ENCODE data around the gene RARB.

Gene RARB

DNA sequence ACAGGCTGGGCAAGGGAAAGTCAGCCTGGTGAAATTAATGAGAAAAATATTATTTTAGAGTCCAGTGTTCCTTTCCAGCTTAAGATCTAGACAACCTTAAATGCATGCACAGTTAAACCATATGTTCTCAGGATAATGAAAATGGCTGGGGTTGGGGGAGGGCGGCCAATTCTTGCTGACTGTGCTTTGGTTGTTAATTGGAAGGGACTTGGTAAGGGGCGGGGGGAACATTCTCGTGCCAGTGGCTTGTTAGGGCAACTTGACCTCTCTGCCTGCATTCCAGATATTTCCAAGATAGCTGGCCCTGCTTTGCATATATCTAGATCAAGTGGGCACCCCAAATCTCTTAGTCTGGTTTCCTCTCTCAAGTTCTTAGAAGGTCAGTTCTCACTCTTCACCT lies 124.2 kb downstream of the RARB start:
- no peak for DNase-seq (ENCODE audit: low read depth in 2 of 2)

DNA sequence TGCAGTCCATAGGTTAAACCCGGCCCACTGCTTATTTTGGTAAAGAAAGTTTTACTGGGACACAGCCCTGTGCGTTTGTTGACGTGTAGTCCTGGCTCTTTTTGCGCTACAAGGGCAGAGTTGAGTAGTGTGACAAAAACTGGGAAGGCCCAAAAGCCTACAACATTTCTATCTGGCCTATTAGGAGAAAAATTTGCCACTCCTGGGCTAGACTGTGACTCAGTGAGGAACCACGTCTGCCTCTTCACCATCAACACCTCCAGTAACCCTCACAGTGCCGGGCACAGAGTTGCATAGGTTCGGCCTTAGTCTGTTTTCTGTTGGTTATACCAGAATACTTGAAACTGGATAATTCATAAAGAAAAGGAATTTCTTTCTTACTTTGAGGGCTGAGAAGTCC lies 126.3 kb downstream of the RARB start:
- no peak for DNase-seq (ENCODE audit: low read depth in 2 of 2)

DNA sequence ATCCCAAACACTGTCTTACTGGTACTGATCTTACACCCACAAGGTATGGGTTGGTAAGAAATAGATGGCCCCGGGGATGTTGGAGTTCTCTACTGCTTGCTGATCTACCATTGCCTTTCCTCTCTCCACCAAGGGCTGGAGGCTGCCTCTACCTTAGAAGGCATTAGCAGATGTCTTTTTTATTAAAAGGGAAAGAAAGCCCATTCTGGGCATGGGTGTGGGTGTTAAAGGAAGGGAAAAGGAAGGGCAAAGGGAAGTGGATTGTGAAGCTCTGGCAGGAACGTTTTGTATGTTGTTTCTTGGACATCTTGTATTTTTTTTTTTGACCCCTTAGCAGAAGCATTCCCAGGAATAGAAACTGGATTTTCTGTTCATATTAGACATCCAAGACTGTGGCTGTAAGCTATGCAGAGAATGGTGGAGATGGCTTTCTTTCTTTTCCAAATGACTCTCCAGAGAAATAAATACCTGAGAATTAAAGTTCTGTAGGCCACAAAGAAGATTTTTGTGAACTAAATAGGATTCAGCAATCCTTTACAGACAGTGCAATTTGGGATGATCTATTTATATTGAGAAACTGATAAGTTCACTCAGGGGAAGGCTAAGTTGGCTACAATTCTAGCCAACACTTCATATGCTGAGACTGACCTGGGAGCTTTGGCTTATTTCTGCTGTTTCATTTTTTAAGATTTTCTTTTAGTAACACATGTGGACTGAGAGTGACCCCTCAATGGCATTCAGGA lies 127.8 kb downstream of the RARB start:
- no peak for DNase-seq (ENCODE audit: low read depth in 2 of 2)

DNA sequence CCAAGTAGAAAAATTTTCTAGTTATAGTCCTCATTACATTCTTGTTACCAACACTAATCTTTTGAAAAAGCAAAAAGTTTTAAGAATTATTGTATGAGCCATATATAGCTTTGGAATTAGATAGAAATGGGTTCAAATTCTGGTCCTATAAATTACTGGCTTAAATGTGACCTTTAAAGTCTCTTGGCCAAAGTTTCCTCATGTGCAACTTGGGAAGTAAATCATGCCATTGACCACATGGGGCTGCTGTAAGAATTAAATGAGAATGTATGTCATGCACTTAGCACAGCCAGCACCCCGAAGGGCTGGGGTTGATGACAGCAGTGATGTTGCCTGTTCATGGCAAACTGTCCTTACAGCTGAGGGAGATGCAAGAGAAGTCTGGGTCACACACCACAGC lies 128.4 kb downstream of the RARB start:
- DNase-seq (ENCODE audit: low read depth in 2 of 2) = no peak

DNA sequence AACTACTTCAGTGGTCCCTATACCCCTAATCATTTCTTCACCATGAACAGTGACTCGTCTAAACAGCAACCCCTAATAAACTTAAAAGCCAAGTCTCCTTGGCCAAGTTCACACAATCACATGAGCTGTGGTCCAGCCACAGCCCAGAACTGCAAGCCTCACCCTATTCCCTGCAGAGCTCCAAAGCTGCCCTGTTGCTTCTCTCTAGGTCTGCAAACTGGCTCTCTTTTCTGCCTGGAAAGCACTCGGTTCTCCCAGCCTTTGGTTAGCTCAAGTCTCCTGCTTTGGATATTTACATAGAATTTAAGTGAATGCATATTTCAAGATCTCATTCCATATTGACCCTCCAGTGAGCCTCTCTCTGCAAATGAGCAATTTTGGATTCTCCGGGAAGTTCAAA lies 129.6 kb downstream of the RARB start:
- DNase-seq (ENCODE audit: low read depth in 2 of 2) = no peak

DNA sequence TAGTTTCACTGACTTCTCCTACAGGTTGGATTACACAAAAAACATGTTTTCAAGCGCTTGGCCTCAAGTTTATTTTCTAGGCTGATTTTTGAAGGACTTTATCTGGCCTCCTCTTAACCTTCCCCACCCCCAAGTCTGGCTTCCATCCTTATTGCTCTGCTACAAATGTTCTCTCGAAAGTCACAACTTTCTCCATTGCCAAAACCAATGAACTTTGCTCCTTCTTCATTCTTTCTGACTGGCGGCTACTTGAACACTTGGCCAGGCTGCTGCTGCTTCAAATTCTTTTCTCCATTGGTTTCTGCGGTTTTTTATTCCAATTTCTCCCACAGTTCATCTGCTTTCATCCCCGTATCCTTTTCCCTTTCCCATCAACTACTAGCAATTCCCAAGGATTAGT lies 130.1 kb downstream of the RARB start:
- no peak for DNase-seq (ENCODE audit: low read depth in 2 of 2)

GRCh38 chr3:25558796-25559195 lies 130.7 kb downstream of the RARB start:
- DNase-seq (ENCODE audit: low read depth in 2 of 2) = no peak

GRCh38 chr3:25563601-25564000 lies 135.5 kb downstream of the RARB start:
- no peak for DNase-seq (ENCODE audit: low read depth in 2 of 2)

- DNase-seq (ENCODE audit: low read depth in 2 of 2) = no peak
These were observed 136.0 kb downstream of the RARB start for GRCh38 chr3:25564075-25564474.

- DNase-seq (ENCODE audit: low read depth in 2 of 2) = no peak
These were observed 137.7 kb downstream of the RARB start for GRCh38 chr3:25565807-25566206.

DNA sequence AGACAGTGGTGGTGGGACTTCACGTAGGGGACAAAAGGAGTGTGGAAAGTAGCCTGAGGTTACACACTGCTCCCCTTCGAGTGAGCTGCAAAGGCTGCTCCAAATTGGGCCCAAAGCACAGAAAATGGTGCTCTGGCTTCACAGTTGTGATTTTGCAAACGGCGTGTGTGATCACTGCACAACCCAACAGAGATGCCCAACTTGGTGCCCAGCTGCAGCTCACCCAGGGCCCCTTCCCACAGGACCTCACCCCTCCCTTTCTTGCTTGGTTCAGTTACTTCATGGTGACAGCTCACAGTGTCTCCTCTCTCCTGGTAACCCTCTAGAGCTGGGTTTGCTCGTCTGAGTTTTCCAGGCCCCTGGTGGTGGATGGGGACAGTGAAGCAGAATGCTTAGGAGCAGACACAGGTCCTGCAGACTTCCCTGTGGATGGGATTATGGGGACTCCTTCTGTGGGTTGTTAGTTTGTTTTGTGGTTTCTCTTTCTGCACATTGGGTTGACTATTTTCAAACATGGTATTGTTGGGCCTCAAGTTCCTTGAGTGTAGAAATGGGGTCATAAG lies 138.4 kb downstream of the RARB start:
- no peak for DNase-seq (ENCODE audit: low read depth in 2 of 2)

GRCh38 chr3:25567388-25567787 lies 139.3 kb downstream of the RARB start:
- no peak for DNase-seq (ENCODE audit: low read depth in 2 of 2)

DNA sequence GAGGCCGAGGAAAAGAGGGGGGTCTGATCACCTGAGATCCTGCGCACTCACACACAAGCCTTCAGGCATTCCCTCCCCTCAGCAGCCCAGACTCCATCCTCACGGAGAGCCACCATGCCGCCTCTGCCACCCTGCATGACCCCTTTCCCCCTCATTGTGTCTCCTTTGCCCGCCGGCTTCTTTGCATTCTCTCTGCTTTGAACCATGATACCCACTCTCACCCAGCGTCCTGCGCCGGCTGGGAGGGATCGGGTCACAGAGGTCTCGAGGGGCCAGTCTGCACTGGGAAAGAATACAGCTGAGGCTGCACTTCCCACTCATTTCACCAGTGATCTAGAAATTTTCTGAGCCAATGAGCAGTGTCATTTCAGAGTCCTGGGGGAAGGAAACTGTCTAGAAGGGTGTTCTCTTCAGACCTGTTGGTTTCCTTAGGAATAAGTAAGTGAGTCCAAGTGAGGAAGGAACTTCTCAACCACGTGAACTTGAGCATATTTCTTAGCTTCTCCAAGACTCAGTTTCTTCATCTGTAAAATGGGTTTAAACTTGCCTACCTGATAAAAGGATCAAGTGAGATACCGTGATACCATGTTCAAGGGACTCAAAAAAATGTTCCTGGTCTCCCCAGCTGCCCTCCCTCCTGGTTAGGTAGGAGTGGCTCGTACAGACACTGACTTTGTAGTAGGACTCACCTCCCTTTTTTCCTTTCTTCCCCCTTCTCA lies 139.9 kb downstream of the RARB start:
- no peak for DNase-seq (ENCODE audit: low read depth in 2 of 2)

DNA sequence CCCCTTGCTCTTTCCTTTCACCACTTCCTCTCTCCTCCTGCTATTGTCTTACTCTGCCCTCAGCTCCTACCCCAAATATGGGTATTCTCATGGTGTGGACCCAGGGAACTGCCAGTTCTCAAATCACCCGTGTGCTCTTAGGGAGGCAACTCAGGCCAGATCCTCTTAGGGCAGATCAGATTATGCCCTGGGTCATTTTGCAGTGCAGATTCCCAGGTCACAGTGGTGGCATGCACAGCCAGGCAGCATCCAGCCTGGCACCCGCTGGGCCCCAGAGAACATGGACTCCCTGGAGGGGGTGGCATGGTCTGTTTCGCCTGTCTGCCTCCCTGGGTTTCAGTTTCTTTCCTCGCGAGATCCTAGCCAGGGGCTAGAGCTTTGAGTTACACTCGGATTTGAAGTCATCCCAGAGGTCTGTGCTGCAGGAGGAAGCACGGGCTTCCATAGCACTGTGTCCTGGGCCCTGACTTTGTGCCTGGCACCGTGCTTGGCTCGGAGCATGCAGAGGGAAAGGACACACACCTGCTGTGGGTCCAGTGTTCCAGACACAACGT lies 140.5 kb downstream of the RARB start:
- no peak for DNase-seq (ENCODE audit: low read depth in 2 of 2)

- no peak for DNase-seq (ENCODE audit: low read depth in 2 of 2)
These were observed 143.2 kb downstream of the RARB start for GRCh38 chr3:25571285-25571684.

- DNase-seq (ENCODE audit: low read depth in 2 of 2) = no peak
These were observed 144.3 kb downstream of the RARB start for GRCh38 chr3:25572336-25572735.

- DNase-seq (ENCODE audit: low read depth in 2 of 2) = no peak
These were observed 144.9 kb downstream of the RARB start for GRCh38 chr3:25572919-25573385.

DNA sequence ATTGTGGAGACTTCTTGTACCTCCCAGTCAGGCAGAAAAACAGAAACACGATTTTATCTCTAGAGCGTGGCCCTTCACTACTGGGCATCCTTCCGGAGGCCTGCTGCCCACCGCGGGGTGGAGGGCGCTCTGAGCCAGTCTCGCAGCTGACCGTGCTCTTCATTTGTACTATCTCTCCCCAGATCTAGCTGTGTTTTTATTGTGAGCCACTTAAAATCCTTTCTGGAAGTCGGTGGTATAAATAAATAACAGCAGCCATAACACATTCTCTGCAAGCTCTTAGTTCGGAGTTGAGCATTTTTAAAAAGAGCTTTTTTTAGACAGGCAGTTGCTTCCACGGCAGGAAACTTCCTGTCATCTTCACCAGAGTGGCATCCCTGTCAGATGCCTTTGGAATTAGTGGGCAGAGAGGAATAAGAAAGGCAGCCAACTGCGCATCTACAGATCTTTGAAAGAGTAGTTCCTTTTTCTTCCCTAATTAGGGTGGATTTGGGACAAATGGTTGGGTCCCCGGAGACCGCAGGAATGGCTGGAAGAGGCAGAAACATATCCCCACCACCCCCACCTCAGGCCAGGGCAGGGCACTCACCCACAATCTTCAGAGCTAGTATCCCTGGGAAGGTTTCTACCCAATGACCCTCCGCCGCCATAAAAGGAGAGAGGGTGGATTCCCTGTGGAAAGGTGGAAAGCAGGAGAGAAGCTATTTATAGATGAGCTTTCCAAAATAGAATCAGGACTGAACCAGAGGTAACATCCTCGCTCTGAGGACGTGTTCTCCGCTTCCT lies 145.5 kb downstream of the RARB start:
- no peak for DNase-seq (ENCODE audit: low read depth in 2 of 2)

DNA sequence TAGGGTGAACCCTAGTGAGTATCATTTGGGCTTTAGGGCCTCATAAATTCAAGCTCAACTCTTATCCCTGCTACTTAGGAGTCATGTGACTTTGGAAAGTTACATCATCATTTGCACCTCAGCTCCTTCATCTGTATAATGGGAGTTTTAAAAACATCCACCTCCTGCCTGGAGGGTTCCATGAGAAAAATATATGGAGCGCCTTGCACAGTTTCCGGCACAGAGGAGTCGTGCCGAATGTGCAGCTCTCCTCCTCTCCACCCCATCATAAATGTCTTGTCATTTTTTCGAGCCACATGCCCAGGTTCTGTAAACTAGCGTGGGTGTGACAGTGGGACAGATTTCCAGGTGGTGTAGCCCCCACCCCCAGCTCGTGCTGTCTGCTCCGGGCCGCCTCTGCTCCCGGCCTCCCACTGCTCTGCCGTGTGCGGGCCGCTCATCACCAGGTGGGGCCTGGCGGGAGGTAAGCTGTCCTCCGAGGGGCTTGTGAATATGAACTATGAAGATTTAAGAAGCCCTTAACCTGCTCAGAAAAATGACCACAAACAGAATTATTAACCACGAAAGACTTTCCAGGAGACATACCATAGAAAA lies 146.2 kb downstream of the RARB start:
- DNase-seq (ENCODE audit: low read depth in 2 of 2) = no peak

GRCh38 chr3:25575001-25575400 lies 146.9 kb downstream of the RARB start:
- no peak for DNase-seq (ENCODE audit: low read depth in 2 of 2)

DNA sequence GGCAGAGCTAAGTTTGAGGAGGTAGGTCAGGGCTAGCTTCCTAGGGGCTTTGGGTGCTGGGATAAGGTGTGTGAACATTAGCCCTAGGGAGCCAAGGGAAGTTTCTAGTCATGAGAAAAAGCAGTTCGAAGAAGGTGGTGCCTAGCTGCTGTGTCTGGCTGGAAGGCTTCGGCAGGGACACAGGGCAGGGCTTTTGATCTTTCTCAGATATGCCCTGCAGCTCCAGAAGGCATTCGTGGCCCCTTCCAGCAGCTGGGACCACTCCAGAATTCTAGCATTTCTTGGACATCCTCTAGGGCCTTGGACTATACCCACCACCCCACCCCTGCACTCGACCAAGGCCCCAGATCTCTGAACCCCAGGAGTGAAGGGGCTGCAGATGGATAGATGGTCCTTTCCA lies 148.1 kb downstream of the RARB start:
- no peak for DNase-seq (ENCODE audit: low read depth in 2 of 2)

Data from stimulated activated CD8-positive, alpha-beta memory T cell treated with anti-CD3 and anti-CD28 coated beads, Interleukin-7, amount 100 ng/mL, for 1 hour (primary cell).